Astrocyte (in vitro differentiated cells and primary cell): ENCODE data around the gene CACNA1C.

Experiments used
- EZH2 ChIP-seq: IDR thresholded peaks from 2 replicates; pipeline ENCODE4 v1.6.1; 2012; ENCODE audit warnings: mild to moderate bottlenecking, low read length, inconsistent platforms; ENCODE audit not compliant: insufficient read depth
- TF ChIP-seq, protein P1 (sequence below): IDR thresholded peaks from 2 replicates; pipeline ENCODE4 v1.5.1; 2011; ENCODE audit warnings: low read depth, mild to moderate bottlenecking, inconsistent platforms, low read length, moderate library complexity; ENCODE audit not compliant: insufficient read depth

DNA sequence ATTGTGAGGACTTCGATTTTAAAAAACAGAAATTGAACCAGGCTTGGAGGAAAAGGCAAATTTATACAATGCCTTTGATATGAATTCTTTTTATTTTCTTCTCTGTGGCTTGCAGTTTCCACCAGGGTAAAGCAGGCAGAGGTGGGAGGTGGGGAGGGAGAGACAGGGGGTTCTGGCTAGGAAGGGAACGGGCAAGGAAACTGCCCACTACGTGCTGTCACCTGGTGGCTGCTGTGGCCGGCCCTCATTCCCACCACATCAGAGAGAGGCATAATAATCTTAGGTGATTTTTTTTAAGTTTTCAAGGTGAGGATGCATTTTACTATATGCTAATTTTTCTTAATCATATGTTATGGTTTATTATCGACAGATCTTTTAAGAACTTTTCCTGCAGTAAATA, 145.8 kb downstream of the CACNA1C start:
- TF ChIP-seq, protein P1, sequence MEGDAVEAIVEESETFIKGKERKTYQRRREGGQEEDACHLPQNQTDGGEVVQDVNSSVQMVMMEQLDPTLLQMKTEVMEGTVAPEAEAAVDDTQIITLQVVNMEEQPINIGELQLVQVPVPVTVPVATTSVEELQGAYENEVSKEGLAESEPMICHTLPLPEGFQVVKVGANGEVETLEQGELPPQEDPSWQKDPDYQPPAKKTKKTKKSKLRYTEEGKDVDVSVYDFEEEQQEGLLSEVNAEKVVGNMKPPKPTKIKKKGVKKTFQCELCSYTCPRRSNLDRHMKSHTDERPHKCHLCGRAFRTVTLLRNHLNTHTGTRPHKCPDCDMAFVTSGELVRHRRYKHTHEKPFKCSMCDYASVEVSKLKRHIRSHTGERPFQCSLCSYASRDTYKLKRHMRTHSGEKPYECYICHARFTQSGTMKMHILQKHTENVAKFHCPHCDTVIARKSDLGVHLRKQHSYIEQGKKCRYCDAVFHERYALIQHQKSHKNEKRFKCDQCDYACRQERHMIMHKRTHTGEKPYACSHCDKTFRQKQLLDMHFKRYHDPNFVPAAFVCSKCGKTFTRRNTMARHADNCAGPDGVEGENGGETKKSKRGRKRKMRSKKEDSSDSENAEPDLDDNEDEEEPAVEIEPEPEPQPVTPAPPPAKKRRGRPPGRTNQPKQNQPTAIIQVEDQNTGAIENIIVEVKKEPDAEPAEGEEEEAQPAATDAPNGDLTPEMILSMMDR, result no peak
- no peak for TF ChIP-seq EZH2
